ENCODE results near the gene MRPL54. TPM values are rescaled to one million over a fixed set of nuclear protein-coding genes. Genes with fewer than 3 reads are reported as not detected.

The MRPL54 gene
- total RNA-seq, 1 experiment from 2014 or later, result 85.7 TPM

DNA sequence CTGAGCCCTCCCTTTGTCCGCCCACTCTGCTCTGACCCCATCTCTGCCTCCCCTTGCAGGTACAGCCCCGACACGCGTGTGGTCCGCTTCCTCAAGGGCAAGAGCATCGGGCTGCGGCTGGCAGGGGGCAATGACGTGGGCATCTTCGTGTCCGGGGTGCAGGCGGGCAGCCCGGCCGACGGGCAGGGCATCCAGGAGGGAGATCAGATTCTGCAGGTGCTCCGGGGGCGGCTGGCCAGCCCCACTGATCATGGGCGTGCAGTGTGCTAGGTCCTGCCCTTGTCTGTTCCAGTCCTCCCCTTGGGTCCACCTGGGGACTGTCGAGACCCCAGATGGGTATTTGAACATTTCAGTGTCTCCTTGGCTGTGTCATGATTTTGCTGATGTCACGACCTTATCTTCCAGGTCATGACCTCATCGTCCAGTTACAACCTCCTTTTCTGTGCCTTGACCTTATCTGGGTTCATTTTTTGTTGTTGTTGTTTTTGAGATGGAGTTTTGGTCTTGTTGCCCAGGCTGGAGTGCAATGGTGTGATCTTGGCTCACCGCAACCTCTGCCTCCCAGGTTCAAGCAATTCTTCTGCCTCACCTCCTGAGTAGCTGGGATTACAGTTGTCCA lies 26.3 kb upstream of the MRPL54 start:
- intact Hi-C loops (cut with micrococcal nuclease), result no loop called here
- no TSS peak for BruUV-seq (replicated peaks)
- TF ChIP-seq, protein P1, sequence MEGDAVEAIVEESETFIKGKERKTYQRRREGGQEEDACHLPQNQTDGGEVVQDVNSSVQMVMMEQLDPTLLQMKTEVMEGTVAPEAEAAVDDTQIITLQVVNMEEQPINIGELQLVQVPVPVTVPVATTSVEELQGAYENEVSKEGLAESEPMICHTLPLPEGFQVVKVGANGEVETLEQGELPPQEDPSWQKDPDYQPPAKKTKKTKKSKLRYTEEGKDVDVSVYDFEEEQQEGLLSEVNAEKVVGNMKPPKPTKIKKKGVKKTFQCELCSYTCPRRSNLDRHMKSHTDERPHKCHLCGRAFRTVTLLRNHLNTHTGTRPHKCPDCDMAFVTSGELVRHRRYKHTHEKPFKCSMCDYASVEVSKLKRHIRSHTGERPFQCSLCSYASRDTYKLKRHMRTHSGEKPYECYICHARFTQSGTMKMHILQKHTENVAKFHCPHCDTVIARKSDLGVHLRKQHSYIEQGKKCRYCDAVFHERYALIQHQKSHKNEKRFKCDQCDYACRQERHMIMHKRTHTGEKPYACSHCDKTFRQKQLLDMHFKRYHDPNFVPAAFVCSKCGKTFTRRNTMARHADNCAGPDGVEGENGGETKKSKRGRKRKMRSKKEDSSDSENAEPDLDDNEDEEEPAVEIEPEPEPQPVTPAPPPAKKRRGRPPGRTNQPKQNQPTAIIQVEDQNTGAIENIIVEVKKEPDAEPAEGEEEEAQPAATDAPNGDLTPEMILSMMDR (IDR thresholded peaks at IDR 0.05; ENCODE audit: unreplicated experiment), result no peak
- no peak for DNase-seq (ENCODE audit: unreplicated experiment)
- Mint-ChIP-seq H3K4me3 (ENCODE audit: unreplicated experiment) (no peak overlapping the region), H3K27ac (ENCODE audit: low read depth, unreplicated experiment) (no peak overlapping the region), H3K36me3 (ENCODE audit: insufficient read depth, unreplicated experiment) (no peaks in the 10 kb centered on the region), H3K27me3 (ENCODE audit: insufficient read depth, unreplicated experiment) (peaks cover 11% of the 10 kb centered on the region), H3K9me3 (ENCODE audit: unreplicated experiment) (no peaks in the 10 kb centered on the region), H3K4me1 (ENCODE audit: insufficient read depth, unreplicated experiment) (no peaks in the 10 kb centered on the region)
- ChIA-PET POLR2A (no interaction called here), CTCF (no interaction called here)

- BruUV-seq (replicated peaks), result no TSS peak
- no peaks in the 10 kb centered on the region for H3K9me3 Mint-ChIP-seq (ENCODE audit: unreplicated experiment)
- H3K4me1 Mint-ChIP-seq (ENCODE audit: insufficient read depth, unreplicated experiment), result no peaks in the 10 kb centered on the region
- no peak overlapping the region for H3K27ac Mint-ChIP-seq (ENCODE audit: low read depth, unreplicated experiment)
- no peak for DNase-seq (ENCODE audit: unreplicated experiment)
- ChIA-PET CTCF (interaction anchor here (0.6 to 0.7 kb wide), 3 partner anchors 17 to 126 kb away, joined by 3 to 4 read pairs (median 3); no protein-coding TSS in a partner anchor), POLR2A (interaction anchor here (0.7 kb wide), 1 partner anchor 248 kb away, joined by 3 read pairs; the partner anchor contains the start of gene EEF2)
- intact Hi-C loops (cut with micrococcal nuclease), result no loop called here
- no peaks in the 10 kb centered on the region for H3K36me3 Mint-ChIP-seq (ENCODE audit: insufficient read depth, unreplicated experiment)
- H3K27me3 Mint-ChIP-seq (ENCODE audit: insufficient read depth, unreplicated experiment), result peaks cover 11% of the 10 kb centered on the region
- no peak overlapping the region for H3K4me3 Mint-ChIP-seq (ENCODE audit: unreplicated experiment)
- TF ChIP-seq, protein P1 (IDR thresholded peaks at IDR 0.05; ENCODE audit: unreplicated experiment), result no peak
Observed at GRCh38 chr19:3737487-3738205, 24.8 kb upstream of the MRPL54 start.

DNA sequence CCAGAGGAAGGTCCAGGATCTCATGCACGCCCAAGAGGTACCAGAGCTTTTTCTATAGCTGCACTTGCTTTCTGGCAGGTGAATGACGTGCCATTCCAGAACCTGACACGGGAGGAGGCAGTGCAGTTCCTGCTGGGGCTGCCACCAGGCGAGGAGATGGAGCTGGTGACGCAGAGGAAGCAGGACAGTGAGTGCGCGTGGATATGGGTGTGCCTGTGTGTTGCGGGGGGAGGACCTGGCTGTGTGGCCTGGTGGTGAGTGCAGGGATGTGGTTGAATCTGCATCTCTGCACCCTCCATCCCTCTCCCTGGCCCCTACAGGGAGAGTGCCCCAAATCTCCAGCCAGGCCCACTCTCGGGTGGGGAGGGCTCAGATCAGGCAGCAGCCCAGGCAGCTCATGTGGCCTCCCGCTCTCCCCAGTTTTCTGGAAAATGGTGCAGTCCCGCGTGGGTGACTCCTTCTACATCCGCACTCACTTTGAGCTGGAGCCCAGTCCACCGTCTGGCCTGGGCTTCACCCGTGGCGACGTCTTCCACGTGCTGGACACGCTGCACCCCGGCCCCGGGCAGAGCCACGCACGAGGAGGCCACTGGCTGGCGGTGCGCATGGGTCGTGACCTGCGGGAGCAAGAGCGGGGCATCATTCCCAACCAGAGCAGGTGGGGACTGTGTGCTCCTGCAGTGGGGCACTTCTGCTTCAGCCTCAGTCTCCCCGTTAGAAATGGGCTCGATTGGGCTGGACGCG lies 23.8 kb upstream of the MRPL54 start:
- CTCF ChIA-PET, result interaction anchor here (0.6 to 1.5 kb wide), 3 partner anchors 48 to 127 kb away, joined by 3 to 6 read pairs (median 4); no protein-coding TSS in a partner anchor
- DNase-seq (ENCODE audit: unreplicated experiment), result no peak
- Mint-ChIP-seq H3K9me3 (ENCODE audit: unreplicated experiment) (no peaks in the 10 kb centered on the region), H3K27ac (ENCODE audit: low read depth, unreplicated experiment) (no peak overlapping the region), H3K36me3 (ENCODE audit: insufficient read depth, unreplicated experiment) (no peaks in the 10 kb centered on the region), H3K4me1 (ENCODE audit: insufficient read depth, unreplicated experiment) (no peaks in the 10 kb centered on the region), H3K4me3 (ENCODE audit: unreplicated experiment) (no peak overlapping the region), H3K27me3 (ENCODE audit: insufficient read depth, unreplicated experiment) (peaks cover 11% of the 10 kb centered on the region)
- BruUV-seq (replicated peaks), result no TSS peak
- intact Hi-C loops (cut with micrococcal nuclease), result no loop called here
- TF ChIP-seq, protein P1 (IDR thresholded peaks at IDR 0.05; ENCODE audit: unreplicated experiment), result no peak
- POLR2A ChIA-PET, result interaction anchor here (0.8 kb wide), 1 partner anchor 24 kb away, joined by 3 read pairs; the partner anchor contains the start of gene MRPL54

DNA sequence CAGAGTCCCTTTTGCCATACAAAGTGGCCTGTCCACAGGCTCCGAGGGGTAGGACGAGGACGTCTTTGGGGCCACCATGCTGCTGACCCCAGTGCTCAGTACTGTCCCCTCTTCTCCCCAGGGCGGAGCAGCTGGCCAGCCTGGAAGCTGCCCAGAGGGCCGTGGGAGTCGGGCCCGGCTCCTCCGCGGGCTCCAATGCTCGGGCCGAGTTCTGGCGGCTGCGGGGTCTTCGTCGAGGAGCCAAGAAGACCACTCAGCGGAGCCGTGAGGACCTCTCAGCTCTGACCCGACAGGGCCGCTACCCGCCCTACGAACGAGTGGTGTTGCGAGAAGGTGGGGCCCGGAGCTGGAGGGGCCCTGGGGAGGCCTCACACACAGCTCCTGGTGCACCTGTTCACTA lies 22.1 kb upstream of the MRPL54 start:
- Mint-ChIP-seq H3K4me3 (ENCODE audit: unreplicated experiment) (no peak overlapping the region), H3K4me1 (ENCODE audit: insufficient read depth, unreplicated experiment) (no peaks in the 10 kb centered on the region), H3K27me3 (ENCODE audit: insufficient read depth, unreplicated experiment) (peaks cover 11% of the 10 kb centered on the region), H3K27ac (ENCODE audit: low read depth, unreplicated experiment) (no peak overlapping the region), H3K36me3 (ENCODE audit: insufficient read depth, unreplicated experiment) (no peaks in the 10 kb centered on the region), H3K9me3 (ENCODE audit: unreplicated experiment) (no peaks in the 10 kb centered on the region)
- ChIA-PET POLR2A (no interaction called here), CTCF (interaction anchor here (0.6 kb wide), 1 partner anchor 14 kb away, joined by 3 read pairs; no protein-coding TSS in a partner anchor)
- BruUV-seq (replicated peaks), result no TSS peak
- no peak for DNase-seq (ENCODE audit: unreplicated experiment)
- intact Hi-C loops (cut with micrococcal nuclease), result no loop called here
- TF ChIP-seq, protein P1 (IDR thresholded peaks at IDR 0.05; ENCODE audit: unreplicated experiment), result no peak
